Effector CD4-positive, alpha-beta T cell (primary cell): ENCODE measurements around the gene CD300E.
"Not testable (repeated sequence)": the region's sequence is repeated elsewhere in the genome, so short reads cannot be mapped to it uniquely, and the experiment has no call there.

ENCODE experiments used
- DNase-seq: peaks from one replicate; pipeline ENCODE4 v3.0.0-alpha.2; 2020

CD300E gene

GRCh38 chr17:74597069-74597790 is 26.3 kb downstream of the CD300E start:
- no peak for DNase-seq

GRCh38 chr17:74595037-74595750 is 28.3 kb downstream of the CD300E start:
- no peak for DNase-seq

GRCh38 chr17:74592087-74592990 is 31.2 kb downstream of the CD300E start, which contains the start of gene CD300LD:
CD300LD (minus strand) TSS chr17:74592283; CDS start chr17:74592202, 81 bp downstream.
- DNase-seq, result no peak

DNA sequence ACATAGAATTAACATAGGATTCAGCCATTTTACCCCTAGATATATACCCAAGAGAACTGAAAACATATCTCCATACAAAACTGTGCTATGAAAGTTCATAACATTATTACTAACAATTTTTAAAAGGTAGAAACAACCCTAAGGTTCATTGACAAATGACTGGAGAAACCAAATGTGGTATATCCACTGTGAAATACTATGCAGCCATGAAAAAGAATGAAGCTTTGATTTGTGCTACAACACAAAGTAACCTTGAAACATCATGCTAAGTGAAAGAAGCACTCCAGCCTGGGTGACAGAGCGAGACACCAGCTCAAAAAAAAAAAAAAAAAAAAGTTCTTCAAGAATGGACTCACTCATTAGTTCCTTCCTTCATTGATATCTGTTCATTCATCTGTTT is 32.0 kb downstream of the CD300E start:
- DNase-seq, result no peak

DNA sequence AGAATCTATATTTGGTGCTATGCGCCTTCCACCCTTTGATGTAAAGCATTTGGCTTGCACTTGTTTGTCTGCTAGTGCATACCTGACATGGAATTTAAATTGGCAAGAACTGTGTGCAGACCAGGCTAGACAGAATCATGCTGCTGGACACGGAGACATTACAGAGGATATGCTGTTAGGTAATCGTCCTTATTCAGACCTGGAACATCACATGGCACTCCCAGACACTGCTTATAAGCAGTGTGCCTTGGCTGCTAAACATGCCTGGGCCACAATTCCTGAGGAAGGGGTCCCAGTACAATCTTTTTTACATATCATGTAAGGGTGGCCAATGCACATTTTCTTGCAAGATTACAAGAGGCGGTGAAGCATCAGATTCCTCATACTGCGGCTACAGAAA is 37.8 kb downstream of the CD300E start:
- DNase-seq, result no peak

- DNase-seq, result no peak
Measured at GRCh38 chr17:74584292-74585060, 39.1 kb downstream of the CD300E start.

- DNase-seq, result no peak
Measured at GRCh38 chr17:74582633-74583032, 40.9 kb downstream of the CD300E start.

DNA sequence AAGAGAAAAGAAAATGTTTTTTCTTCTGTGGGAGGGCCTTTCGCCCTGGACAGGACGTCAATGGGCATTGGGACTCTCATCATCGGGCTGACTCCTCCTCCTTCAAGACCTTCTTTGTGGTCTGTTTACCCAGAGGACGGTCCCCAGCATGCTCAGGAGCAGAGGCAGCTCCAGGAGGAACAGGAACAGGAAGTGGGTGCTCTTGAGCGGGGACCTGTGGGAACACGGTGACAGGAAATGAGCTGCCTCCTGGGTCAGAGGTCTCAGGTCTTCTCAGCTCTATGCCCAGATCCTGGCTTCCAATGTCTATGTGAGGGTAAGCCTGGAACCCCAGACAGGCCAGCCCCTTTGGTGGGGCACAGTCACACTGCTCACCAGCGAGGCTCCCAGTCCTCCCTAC is 43.6 kb downstream of the CD300E start:
- DNase-seq, result no peak

GRCh38 chr17:74578979-74579378 is 44.6 kb downstream of the CD300E start:
- no peak for DNase-seq

- no peak for DNase-seq
Measured at GRCh38 chr17:74574489-74575142, 48.9 kb downstream of the CD300E start.

- not testable (repeated sequence) for DNase-seq
Measured at GRCh38 chr17:74573635-74574034, 49.9 kb downstream of the CD300E start.

DNA sequence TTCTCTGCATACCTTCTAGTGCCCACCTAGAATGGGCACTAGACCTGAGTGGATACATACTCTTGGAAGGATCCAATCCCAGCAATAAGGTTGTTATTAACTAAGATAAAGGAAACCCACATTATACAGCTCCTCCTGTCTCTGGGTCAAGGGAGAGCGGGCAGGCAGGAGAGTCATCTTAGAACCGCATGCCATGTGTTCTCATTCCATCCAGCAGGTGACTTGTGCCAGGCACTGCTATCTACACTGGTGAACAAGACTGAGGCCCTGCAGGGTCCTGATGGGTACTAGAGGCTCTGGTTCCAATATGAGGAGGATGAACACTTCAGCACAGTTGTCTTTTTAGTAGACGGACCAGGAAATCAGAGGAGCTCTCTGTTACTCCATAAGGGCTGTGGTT is 50.4 kb downstream of the CD300E start:
- no peak for DNase-seq

- DNase-seq, result no peak
Measured at GRCh38 chr17:74571621-74572270, 51.8 kb downstream of the CD300E start.

- no peak for DNase-seq
Measured at GRCh38 chr17:74569020-74570003, 54.2 kb downstream of the CD300E start.

GRCh38 chr17:74568106-74568873 is 55.2 kb downstream of the CD300E start:
- no peak for DNase-seq

GRCh38 chr17:74567397-74567796 is 56.1 kb downstream of the CD300E start, which contains the start of gene CD300H:
CD300H (minus strand) TSS chr17:74567509.
- DNase-seq, result no peak

DNA sequence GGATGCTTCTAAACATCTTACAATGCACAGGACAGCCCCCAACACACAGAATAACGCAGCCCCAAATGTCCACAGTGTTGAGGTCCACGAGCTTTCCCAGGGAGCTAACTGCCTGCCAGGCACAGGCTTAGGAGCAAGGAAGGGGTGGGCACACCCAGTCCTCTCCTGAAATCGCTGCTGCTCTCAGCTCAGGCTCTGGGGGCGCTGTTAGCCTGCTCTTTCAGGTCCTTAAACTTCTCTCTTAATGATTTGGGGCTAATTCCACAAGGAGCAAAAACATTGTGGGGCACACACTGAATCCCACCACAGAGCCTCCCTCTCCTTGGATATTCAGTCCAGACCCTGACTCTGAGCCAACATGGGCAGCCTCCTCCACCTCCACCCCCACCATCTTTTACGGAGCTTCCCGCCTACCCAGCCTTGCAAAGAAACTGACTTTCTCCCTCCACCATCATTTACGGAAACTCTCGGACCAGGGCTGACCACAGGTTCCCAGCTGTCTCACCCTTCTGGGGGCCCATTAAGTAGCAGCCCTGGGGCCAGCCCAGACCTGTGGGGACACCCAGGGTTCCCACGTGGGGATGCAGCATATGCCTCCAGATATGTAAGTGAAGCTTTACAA is 57.3 kb downstream of the CD300E start:
- DNase-seq, result no peak

DNA sequence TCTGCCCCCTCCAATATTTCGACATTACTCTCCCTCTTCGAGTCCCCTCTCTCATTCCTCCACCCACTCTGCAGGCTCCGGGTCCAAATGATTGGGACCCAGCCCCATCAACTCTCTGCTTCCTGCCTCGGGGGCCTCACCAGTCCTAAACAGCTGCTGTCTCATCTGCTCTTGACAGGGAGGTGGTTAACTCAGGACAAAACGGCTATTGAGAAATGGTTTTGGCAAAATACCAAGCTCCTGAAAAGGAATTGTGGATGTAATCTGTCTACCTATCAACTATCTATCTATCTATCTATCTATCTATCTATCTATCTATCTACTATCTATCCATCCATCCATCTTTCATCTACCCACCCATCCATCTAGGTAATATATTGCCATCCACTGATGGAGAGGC is 58.4 kb downstream of the CD300E start:
- DNase-seq, result no peak

GRCh38 chr17:74563358-74563757 is 60.2 kb downstream of the CD300E start:
- DNase-seq, result no peak
